Skin of body (tissue), 2 donors: ENCODE results near the gene SEC14L2. TPM values are rescaled to one million over a fixed set of nuclear protein-coding genes. Genes with fewer than 3 reads are reported as not detected.

Experiments used
- DNase-seq: peaks from one replicate; lab custom pipeline; 2025; lab: John Stamatoyannopoulos, UW
- total RNA-seq: library from RNA; depleted of rRNA; stranded (reverse); fragments of >200 nt; gene quantifications from one replicate; pipeline ENCODE4 v1.2.3, GENCODE V29; 2014

Gene SEC14L2
- total RNA-seq, 1 donor from 2014 or later = 5.1 TPM

- DNase-seq = no peak
These were observed 7.5 kb downstream of the SEC14L2 start for GRCh38 chr22:30404307-30404706.

- no peak for DNase-seq
These were observed 8.9 kb downstream of the SEC14L2 start for GRCh38 chr22:30405731-30406130.

GRCh38 chr22:30406400-30406799 is 9.6 kb downstream of the SEC14L2 start:
- DNase-seq = no peak

- DNase-seq = no peak
These were observed 11.7 kb downstream of the SEC14L2 start for GRCh38 chr22:30408388-30409102.

- no peak for DNase-seq
These were observed 15.0 kb downstream of the SEC14L2 start for GRCh38 chr22:30411780-30412179.

GRCh38 chr22:30413001-30413400 is 16.2 kb downstream of the SEC14L2 start:
- DNase-seq = no peak

GRCh38 chr22:30413745-30414524 is 17.1 kb downstream of the SEC14L2 start:
- no peak for DNase-seq

- DNase-seq = no peak
These were observed 17.8 kb downstream of the SEC14L2 start for GRCh38 chr22:30414525-30415047.

GRCh38 chr22:30416403-30416802 is 19.6 kb downstream of the SEC14L2 start:
- DNase-seq = no peak

GRCh38 chr22:30416837-30417236 is 20.0 kb downstream of the SEC14L2 start:
- DNase-seq = no peak

GRCh38 chr22:30420347-30421125 is 23.7 kb downstream of the SEC14L2 start:
- DNase-seq = no peak

GRCh38 chr22:30421695-30422480 is 25.1 kb downstream of the SEC14L2 start:
- DNase-seq = no peak

- DNase-seq = peak; percentile 33
These were observed 25.9 kb downstream of the SEC14L2 start for GRCh38 chr22:30422481-30423300.

GRCh38 chr22:30423301-30423958 is 26.6 kb downstream of the SEC14L2 start:
- DNase-seq = peak; percentile 53

GRCh38 chr22:30423959-30424533 is 27.2 kb downstream of the SEC14L2 start:
- peak; percentile 100 for DNase-seq

- no peak for DNase-seq
These were observed 27.9 kb downstream of the SEC14L2 start for GRCh38 chr22:30424534-30425326.

- no peak for DNase-seq
These were observed 28.5 kb downstream of the SEC14L2 start for GRCh38 chr22:30425327-30425615.

- DNase-seq = no peak
These were observed 29.0 kb downstream of the SEC14L2 start, which contains the start of gene MTFP1 for GRCh38 chr22:30425616-30426387. TSS of gene MTFP1 (plus strand) at chr22:30425768. CDS start at chr22:30425880, 112 bp downstream.
